HG03196 (cell line): ENCODE measurements around the gene PITPNM3.

Source experiments
- ATAC-seq: cut with Tn5 transposase; IDR thresholded peaks from one replicate; pipeline ENCODE4 v1.9.1; 2021; ENCODE audit not compliant: unreplicated experiment

PITPNM3 gene

DNA sequence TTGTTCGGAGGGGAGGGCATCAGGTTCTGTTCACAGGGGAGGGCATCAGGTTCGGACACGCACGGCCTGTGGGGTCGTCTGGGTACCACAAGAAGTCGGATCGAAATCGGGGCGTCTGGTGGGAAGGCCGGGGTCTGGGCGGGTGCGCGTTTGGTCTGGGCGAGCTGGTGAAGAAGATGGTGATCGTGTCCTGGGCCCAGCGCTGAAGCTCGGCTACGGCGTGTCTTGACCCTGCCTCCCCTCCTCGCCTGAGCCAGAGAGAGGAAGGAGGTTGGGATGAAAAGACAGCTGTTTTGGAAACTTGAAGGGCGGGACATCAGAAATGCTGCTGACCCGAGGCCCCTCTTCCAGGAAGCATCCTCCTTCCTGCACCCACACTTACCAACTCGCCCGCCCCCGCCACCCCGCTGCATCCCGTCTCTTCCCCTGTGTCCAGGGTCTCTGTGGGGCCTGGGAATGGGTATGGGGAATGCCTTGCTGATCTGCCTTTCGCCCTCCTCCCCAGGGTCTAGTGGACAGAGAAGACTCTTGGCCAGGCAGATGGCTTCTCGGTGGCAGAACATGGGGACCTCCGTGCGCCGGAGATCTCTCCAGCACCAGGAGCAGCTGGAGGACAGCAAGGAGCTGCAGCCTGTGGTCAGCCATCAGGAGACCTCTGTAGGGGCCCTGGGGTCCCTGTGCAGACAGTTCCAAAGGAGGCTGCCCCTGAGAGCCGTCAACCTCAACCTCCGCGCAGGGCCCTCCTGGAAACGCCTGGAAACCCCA is 111.6 kb downstream of the PITPNM3 start:
- no peak for ATAC-seq

DNA sequence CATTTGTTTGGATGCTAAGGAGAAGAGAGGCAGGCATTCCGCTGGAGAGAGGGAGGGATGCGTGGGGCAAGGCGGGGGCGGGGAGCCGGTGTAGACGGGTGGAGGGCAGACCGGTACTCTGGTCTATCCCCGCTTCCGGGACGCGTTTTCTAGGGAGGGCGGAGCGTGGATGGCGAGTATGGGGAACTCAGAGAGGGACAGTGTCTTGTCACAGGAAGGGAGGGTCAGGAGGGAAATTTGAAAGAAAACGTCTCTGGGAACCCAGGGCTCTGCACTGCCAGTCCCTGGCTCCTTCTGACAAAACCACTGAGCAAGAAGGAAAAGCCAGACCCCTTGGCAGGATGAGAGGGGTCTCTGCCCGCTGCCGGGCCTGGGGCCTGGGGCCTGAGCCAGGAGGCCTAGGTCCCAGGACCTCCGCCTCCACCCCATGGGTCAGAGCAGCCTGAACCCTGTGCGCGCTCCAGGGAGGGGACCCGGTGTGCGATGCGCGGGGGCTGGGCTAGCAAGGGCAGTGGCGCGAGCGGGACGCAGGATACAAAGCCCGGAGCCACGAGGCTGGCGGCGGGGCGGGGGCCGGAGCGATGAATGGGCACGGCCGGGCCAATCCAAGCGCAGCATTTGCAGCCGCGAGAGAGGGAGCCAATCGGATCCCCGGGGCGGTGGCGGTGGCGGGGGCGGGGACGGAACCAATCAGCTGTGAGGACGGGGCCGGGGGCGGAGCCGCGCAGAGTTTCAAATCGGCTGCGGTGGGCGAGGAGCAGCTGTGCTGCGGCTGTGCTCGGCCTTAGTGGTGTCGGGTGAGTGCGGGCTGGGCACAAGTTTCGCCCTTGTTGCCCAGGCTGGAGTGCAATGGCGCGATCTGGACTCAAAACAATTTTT is 112.4 kb downstream of the PITPNM3 start, which contains the start of gene PIMREG:
Gene PIMREG (plus strand): TSS at position 764 of the 879 bp plus-strand sequence. CDS start 656 bp downstream, outside the sequence.
- peak; percentile 78 for ATAC-seq

DNA sequence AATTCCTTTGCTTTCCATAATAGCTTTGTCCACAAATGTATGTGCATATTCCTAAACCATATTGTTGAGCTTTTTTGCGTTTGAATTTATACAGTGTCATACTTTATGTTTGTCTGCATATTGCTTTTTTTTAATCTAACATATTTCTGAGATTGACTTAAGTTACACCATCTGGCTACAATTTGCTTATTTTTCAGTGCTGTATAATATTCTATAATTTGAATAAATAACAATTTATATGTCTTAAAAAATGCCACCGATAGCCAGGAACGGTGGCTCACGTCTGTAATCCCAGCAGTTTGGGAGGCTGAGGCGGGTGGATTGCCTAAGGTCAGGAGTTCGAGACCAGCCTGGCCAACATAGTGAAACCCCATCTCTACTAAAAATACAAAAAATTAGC is 113.6 kb downstream of the PITPNM3 start:
- no peak for ATAC-seq

DNA sequence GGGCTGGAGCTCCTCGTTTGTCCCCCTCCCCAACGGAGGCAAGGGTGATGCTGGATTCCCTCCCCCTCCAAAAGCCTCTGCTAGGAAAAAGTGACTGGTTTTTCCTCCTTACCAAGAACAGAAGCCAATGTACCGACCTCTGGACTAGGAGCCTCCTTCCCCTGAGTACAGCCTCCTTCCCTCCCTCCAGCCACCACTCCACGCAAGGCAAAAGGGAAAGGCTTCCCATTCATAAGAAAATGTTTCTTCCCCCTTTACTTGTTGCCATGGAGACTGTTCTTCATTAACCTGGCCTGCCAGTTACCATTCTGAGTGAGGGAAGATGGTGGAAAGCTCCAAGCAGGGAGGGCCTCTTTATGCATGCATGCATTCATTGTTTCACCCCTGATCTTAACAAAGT is 116.4 kb downstream of the PITPNM3 start:
- no peak for ATAC-seq

DNA sequence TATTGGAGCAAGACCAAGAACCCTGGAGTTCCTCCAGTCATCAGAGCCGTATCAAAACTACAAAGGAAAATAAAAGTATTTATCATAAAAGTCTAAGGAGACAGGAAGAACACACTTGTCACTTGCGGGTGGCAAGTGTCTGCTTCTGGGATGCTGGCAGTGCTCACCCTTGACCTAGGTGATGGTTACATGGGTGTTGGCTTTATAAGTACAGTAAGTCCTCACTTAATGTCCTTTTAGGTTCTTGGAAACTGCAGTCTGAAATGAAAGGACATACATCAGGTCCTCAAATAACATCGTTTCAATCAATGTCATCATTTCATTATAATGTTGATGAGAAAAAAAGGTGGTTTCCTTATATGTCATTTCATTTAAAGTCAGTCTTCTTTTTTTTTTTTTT is 118.4 kb downstream of the PITPNM3 start:
- no peak for ATAC-seq

DNA sequence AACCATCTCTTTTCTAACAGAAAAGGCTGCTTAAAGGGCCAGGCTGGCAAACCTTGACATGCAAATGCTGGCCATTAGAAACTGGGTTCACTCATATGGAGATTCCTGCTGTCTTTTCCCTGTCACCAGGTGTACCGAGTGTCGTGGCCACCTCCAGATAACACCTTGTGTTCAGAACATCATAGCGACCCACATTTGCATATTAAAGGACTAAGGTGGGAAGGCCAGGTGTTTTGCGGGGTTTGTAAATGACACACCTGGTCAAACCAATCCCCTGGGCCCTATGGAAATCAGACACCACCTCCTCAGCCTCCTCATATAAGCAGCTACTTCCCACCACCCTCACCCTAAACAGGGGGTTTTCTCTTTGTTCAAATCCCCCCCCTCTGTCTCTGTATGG is 118.9 kb downstream of the PITPNM3 start:
- ATAC-seq = no peak

DNA sequence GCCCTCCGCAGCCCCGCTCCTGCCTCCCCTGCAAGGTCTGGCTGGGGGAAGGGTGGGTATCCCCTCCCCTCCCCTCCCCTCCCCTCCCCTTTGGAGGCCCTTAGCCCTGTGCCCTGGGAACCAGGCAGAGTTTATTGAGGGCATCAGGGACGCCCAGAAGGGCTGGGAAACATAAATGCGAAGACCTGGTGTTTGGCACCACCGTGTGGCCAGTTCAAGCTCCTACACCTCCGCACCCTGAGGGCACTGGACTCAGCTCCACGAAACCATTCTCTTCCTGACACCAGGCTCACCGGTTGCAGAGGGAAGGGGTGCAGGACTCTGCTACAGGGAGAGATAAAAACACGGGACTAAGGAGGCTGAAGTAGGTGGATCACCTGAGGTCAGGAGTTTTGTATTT is 120.4 kb downstream of the PITPNM3 start:
- ATAC-seq = no peak

DNA sequence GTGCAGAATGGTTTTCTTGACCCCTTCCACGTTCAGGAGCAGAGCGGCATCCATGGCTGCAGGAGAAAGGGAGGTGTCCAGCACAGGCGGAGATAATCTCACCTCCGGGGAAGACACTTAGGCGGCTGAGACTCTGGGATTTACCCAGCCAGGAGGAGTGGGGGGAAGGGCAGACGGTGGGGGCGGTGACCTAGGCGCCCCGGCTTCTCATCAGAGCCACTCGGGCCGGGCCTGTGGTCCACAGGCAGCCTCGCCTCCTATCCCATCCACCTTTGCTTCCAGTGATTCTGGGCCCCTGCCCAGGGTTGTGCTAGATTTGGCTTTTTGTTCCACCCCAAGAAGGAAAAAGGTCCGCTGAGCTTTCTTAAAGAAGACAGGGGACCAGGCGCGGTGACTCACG is 121.3 kb downstream of the PITPNM3 start, which contains the start of gene AIPL1:
Gene AIPL1 (minus strand): TSS at position 71 of the 400 bp plus-strand sequence. CDS start 17 bp downstream, at position 54.
- no peak for ATAC-seq

DNA sequence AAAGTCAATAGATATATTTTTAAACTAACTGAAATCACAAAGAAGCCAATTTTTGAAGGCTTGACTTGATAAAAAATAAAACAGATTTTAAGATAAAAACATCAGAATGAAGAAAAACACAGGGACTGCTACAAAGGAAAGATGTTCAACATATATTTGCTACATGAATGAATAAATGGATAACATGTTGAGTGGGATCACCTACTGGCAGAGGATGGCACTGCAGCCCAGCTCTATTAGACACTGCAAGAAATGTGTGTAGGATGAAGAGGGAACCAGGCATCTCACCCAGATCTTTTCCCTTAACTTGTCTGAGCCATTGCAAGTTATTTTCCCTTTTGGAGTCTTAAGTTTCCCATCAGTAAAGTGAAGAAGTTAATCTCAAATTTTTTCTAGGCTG is 125.6 kb downstream of the PITPNM3 start:
- ATAC-seq = no peak

DNA sequence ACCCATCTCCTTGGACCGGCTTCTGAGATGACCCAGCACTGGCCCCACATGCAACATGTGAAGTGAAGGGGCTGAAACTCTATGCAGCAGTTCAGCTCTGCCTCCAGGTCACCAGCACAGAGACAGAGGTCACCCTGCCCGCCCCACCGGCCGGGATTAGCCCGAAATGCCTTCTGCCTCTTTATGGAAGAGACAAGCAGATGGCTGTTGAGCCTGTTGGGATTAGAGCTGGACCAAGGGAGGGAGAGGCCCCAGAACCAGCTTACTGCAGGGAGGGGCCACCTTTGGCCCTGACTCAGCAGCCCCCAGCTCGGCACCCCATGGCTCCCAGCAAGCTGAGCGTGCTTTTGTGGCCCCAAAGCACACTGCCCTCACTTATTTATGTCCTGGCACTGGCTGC is 127.1 kb downstream of the PITPNM3 start:
- no peak for ATAC-seq

DNA sequence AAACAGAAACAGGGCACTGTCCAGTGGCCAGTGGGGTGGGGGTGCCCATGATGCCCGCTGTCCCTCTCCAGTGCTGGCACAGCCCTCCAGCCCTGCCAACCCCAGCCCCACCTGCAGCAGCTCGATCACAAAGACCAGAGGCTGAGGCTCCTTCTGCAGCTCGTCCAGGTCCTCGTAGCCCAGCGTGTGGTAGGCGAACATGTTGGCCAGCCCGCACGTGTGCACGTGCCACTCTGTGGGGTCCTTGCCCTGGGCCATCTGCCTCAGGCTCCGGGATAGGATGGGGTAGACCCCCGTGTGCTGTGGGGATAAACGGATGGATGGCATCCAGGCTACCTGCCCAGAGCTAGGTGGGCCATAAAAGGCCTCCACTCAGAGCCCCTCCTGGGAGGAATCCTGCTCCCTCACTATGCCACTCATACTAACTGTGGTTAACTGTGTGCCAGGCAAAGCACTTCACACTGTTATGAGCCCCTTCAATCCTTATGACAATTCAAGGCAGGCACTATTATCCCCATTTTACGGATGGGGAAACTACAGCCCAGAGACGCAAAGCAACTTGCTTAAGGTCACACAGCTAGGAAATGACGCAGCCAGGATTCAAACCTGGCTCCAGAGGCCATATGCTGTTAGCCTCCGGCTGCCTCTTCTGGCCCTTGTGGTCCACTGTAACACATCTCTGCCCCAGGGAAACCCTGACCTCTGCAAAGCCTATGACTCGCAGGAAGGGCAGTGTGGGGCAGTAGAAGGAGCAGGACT is 128.0 kb downstream of the PITPNM3 start:
- no peak for ATAC-seq

DNA sequence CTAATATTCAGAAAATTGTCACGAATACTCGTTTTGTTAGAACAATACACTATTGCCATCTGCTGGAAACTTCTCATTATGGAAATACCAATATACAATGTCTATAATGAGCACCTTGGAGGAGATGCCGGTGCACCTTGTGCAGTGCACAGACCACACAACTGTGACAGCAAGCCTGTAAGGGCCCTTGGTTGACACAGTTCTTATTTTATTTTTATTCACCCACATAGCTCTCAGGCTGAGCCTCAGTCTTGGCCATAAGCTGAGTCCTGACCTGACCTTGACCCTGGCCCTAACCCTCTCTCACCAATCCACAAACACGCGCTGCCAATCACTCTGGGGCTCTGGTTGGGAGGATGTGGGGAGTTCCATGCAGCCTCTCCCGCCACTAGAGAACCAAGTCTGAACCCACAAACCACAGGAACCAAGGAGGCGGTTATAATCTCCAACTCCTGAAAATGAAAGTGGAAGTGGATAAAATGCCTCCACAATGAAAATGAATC is 129.0 kb downstream of the PITPNM3 start:
- no peak for ATAC-seq

DNA sequence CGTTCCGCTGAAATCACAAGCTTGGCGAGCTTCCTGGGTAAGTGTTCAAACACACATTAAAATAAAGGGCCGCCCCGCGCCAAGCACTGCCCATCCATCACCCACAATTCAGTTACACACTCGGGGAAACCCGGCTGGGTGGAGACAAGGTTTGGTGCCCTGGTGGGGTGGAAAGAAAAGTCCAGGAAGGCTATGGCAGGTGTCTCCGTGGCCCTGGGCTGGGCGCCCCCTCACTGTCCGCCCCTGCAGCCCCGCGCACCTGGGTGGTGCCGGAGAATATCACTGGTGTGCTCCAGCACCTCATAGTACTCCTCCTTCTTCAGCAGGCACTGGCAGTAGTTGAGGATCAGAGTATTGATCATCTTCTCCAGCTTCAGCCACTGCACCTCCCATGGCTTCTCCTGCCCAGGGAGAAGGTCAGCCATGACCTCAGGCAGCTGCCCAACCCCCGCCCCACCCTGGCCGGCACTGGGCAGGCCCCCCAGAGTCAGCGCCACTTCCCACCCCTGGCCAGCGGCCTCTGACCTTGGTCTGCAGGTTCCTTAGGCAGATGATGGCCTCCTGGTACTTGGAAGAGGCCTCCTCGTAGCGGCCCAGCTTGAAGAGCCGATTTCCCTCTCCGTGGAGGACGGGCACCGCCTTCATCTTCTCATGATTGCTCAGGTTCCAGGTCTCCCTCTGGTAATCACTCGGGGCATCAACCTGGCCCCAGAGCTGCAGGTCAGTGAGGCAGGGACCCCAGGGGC is 129.8 kb downstream of the PITPNM3 start:
- no peak for ATAC-seq

DNA sequence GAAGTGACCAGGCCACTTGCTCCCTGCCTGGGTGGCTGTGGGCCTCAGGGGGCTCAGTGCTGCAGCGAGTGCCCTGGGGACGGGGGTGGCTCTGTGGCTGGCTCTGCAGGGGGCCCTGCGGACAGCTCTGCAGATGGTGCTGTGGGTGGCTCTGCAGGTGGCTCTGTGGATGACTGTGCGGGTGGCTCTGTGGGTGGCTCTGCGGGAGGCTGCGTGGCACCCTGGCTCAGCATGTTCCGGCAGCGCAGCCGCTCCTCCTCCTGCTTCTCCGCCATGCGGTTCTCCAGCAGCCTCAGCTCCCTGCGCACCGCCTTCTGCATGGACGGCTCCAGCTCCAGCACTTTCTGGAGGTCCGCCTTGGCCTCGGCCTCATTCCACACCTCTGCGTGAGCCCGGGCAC is 130.9 kb downstream of the PITPNM3 start:
- ATAC-seq = no peak

DNA sequence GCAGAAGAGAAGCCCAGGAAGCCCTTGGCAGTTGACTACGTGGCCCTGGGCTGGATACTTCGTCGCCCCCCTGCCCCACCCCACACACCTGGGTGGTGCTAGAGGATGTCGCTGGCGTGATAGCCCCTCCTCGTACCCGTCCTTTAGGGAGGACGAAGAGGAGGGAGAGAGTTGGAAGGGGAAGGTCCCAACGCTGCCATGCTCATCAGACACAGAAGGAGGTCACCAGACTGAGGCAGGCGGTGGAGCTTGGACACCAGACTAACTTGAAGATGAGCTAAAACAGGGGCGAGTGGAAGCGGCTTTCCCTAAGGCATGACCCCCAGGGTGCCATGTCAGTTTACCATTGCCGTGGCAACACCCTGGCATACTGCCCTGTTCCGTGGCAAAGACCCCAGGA is 132.4 kb downstream of the PITPNM3 start:
- no peak for ATAC-seq

DNA sequence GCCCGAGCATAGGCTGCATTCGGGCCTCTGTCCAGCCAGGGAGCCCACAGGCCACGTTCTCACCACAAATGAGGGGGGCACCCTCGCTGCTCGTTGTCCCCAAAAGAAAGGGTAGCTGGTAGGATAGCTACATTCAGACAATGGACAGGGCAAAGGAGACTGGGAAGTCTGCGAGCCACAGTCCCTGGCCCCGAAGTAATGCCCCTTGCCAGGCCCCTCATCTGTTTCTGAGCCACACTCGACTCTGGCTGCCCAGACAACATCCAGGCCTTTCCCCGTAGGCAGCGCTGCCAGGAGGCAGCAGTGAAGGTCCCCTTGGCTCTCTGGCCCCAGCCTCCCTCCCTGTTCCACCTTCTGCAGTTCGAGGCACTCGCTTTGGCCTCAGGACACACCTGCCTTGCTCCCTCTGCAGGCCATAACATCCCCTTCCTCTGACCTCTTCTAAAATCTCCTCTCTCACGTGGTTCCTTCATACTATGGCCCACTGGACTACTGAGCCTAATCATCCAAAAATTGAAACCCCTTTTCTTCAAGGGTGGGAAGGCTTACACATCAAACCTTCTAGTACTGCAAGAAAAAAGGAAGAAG is 133.6 kb downstream of the PITPNM3 start:
- ATAC-seq = no peak

DNA sequence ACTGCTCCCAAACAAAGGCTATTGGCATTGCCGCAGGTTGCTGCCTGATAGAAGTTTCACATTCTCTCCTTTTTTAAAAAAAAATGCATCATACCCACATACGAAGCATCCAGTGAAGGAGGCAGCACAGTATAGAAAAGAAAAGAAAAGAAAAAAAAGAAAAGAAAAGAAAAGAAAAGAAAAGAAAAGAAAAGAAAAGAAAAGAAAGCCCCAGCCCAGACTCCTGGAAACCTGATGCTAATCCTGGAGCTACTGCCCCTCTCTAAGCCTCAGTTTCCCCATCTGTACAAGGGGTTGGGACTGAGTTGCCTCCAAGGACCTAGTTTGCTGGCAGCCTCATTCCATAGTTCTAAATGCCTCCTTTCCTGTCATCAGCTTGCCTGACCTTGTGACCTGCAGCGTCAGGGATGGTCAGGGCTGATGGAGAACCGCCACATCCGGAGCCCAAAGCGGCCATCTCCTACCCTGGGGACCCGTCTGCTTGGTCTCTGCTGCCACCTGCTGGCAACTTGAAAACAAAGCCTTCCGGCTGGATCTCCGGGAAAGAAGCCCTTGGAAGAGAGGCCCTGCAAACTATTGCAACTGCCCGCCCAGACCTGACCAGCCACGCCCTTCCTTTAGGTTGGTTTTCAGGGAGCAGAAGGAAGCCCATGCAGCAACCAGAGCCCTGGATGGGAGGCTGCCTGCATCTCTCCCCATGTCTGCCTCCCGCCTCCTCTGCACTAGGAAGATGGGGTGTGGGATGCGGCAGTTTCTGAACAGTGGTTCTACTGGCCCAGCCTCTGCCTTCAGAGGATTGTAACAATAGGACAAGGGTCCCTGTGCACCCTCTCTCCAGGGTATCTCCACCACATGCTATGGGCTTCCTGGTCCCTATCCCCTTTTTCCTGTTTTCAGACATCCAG is 134.4 kb downstream of the PITPNM3 start:
- ATAC-seq = no peak

DNA sequence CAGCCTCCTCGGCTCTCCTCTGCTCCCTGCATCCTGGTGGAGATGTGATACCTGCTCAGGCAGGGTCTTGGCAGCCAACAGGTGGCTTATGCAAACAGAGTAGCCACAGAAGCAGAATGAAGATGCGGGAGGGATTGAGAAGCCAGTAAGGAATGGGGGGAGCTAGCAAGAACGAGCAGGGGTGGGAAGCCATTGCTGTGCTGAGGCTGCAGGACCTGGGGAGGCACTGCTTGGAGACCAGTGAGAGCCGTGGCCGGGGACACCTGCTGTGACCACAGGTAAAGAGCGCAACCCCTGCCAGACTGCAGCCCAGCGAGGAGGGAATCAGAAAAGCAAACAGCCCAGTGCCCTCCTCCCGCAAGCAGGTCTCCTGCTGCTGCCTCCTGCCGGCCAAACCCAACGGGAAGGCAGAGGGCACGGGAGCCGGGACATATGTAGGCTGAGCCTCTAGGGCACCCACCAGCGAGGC is 136.1 kb downstream of the PITPNM3 start:
- ATAC-seq = no peak

DNA sequence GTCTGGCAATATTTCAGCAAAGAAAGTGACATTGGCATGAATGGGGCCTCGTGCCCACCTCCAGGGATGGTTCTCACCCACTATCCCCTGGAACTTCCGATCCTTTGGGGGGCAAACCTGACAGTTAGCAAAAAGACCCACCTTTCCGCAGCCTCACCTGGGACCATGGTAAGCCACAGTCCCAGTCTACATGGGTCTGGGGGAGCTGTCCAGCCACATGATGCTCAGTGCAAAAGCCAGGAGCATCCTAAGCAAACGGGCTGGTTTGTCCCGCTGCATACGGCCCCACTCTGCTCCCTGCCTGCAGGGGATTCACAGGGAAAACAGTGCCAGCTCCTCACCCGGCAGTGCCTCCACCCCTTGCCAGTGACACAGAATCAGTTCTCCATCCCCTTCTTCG is 140.7 kb downstream of the PITPNM3 start:
- ATAC-seq = no peak
